K562 (cell line): ENCODE results near the gene CALCOCO2. TPM values are rescaled to one million over a fixed set of nuclear protein-coding genes. Genes with fewer than 3 reads are reported as not detected.
A peak's percentile ranks its signal among the peaks of the same experiment; 100 is the strongest.

ENCODE experiments used
- BCLAF1 ChIP-seq, 2 experiments: fragments of 450-650 bp in 1 of 2; IDR thresholded peaks; 2 replicates each; pipeline ENCODE4 v1.6.1; 2011 to 2017; ENCODE audit warnings: low read depth in 2 of 2, antibody characterized with exemption in 1 of 2, borderline replicate concordance in 1 of 2, low read length in 1 of 2, mild to moderate bottlenecking in 1 of 2, mixed read lengths in 1 of 2; ENCODE audit not compliant: control insufficient read depth in 1 of 2
- CTBP1 ChIP-seq: fragments of 450-650 bp; IDR thresholded peaks from 2 replicates; pipeline ENCODE4 v1.6.1; 2016; ENCODE audit warnings: borderline replicate concordance
- HDAC1 ChIP-seq, 2 experiments: fragments of 450-650 bp; IDR thresholded peaks; 2 replicates each; pipeline ENCODE4 v1.6.1; 2016 to 2017; ENCODE audit warnings: inconsistent platforms in 1 of 2, mild to moderate bottlenecking in 1 of 2, moderate library complexity in 1 of 2
- HMGN3 ChIP-seq: IDR thresholded peaks from 2 replicates; pipeline ENCODE4 v1.6.1; 2011; ENCODE audit warnings: borderline replicate concordance, low read depth, mild to moderate bottlenecking, mixed read lengths, low read length; ENCODE audit not compliant: insufficient read length; ENCODE audit errors: extremely low read depth
- IRF2 ChIP-seq: sonication (generic); formaldehyde crosslinking; IDR thresholded peaks from 2 replicates; pipeline ENCODE4 v1.8.1; 2022; ENCODE audit warnings: mild to moderate bottlenecking, missing genetic modification reagents
- JUND ChIP-seq, 2 experiments: IDR thresholded peaks; 2 replicates in 1 of 2; 3 replicates in 1 of 2; pipeline ENCODE4 v1.6.1; 2011; ENCODE audit warnings: borderline replicate concordance in 2 of 2, low read depth in 2 of 2, low read length in 2 of 2, improper control_type of control experiment in 1 of 2, missing biosample characterization in 1 of 2, missing genetic modification characterization in 1 of 2, missing genetic modification reagents in 1 of 2
- LARP7 ChIP-seq: fragments of 450-650 bp; IDR thresholded peaks from 2 replicates; pipeline ENCODE4 v1.6.1; 2016
- MTA3 ChIP-seq: fragments of 450-650 bp; formaldehyde crosslinking; IDR thresholded peaks from 2 replicates; pipeline ENCODE4 v1.6.1; 2017; ENCODE audit warnings: mild to moderate bottlenecking, borderline replicate concordance
- NCOA6 ChIP-seq: fragments of 450-650 bp; IDR thresholded peaks from 2 replicates; pipeline ENCODE4 v1.6.1; 2017; ENCODE audit warnings: mild to moderate bottlenecking
- NFE2L1 ChIP-seq: fragments of 450-650 bp; IDR thresholded peaks from 2 replicates; pipeline ENCODE4 v1.6.1; 2016; ENCODE audit warnings: missing genetic modification characterization, low read depth, mild to moderate bottlenecking, missing compliant biosample characterization, moderate library complexity, borderline replicate concordance
- PRMT5 ChIP-seq: sonication (generic); formaldehyde crosslinking; IDR thresholded peaks from 2 replicates; pipeline ENCODE4 v1.5.0; 2020; ENCODE audit warnings: missing genetic modification reagents
- TAF7 ChIP-seq: fragments of 450-650 bp; IDR thresholded peaks from 2 replicates; pipeline ENCODE4 v1.6.1; 2016; ENCODE audit warnings: missing genetic modification characterization, missing compliant biosample characterization
- TFAP4 ChIP-seq: sonication (generic); formaldehyde crosslinking; IDR thresholded peaks from 2 replicates; pipeline ENCODE4 v1.8.0; 2022; ENCODE audit warnings: missing genetic modification reagents, mild to moderate bottlenecking, moderate library complexity, borderline replicate concordance
- ZNF398 ChIP-seq: fragments of 250-450 bp; sonication (Bioruptor Pico); IDR thresholded peaks from 2 replicates; pipeline ENCODE4 v1.8.0; 2021; ENCODE audit warnings: moderate library complexity, mild to moderate bottlenecking, inconsistent platforms
- polyA plus RNA-seq, 8 experiments: library from polyadenylated mRNA; depleted of rRNA in 4 of 8; stranded (reverse) in 5 of 8; unstranded in 3 of 8; fragments of >200 nt; fragmentation: Nextera tagmentation in 2 of 8; fragmentation: Illumina TruSeq in 1 of 8; extraction: Ambion mirVana in 2 of 8; extraction: Trizol in 1 of 8; gene quantifications; 2 replicates each; pipeline versions ENCODE4 v1.2.1 to v1.2.3, GENCODE V29; 2011 to 2014; ENCODE audit warnings: inconsistent platforms in 1 of 8, missing spikeins in 1 of 8
- total RNA-seq, 7 experiments: library from RNA; depleted of rRNA in 6 of 7; stranded (reverse); fragments of >200 nt in 6 of 7; fragmentation: Illumina TruSeq in 2 of 7; extraction: Trizol in 2 of 7; gene quantifications; 2 replicates each; pipeline versions ENCODE4 v1.2.1 to v1.2.3, GENCODE V29; 2011 to 2021; ENCODE audit warnings: low replicate concordance in 1 of 7
- TF ChIP-seq, protein P1 (sequence below): fragments of 250-450 bp; sonication (Bioruptor Pico); IDR thresholded peaks from 2 replicates; pipeline ENCODE4 v1.4.0; 2020

The CALCOCO2 gene
- total and polyA plus RNA-seq, 9 of the 15 experiments (the other 6 are each of a cell fraction or from before 2014, with no cell fraction given): 24.1 to 87.3 (median 67.5) TPM

DNA sequence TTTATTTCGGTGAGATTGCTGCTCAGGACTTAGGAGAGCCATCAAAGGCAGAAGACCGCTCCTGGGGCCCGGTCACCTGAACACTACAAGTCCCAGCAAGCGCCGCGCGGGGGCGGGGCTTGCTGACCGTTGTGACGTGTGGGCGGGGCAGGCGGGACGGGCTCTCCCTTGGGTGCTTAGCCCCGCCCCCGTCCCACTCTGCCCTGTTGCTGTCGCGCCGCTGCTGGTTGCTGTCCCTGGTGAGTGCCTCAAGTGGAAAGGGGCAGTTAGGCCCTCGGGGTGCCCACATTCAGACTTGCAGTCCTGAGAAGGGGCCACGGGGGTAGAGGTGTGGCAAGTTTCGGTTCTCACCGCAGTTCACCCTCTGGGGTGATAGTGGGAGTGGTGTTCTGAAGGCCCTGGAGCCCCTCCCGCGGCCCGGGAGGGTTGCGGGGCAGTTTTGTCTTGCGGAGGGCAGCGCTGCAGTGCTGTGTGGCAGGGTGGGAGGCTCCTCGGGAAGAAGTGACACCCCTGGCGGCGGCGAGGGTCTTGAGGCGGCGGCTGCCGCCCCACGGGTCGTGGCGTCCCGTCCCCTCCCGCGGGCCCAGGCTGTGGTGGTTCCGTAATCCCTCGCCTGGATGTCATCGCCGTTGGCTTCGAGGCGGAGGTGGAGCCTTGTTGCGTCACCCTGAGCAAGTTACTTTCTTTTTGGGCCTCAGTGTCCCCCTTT lies at the start of gene CALCOCO2 (continued):
- TF ChIP-seq JUND (IDR thresholded peaks at IDR 0.05; ENCODE audit: borderline replicate concordance, low read depth, low read length) (peak; percentile 77), JUND (tag; IDR thresholded peaks at IDR 0.05; ENCODE audit: borderline replicate concordance, low read depth, low read length) (peak; percentile 74; the same call in 2 of the 3 replicates), TFAP4 (CRISPR knock-in tag) (peak; percentile 76), HMGN3 (peak; percentile 27), TAF7 (tag) (peak; percentile 55), HDAC1 (IDR thresholded peaks at IDR 0.05) (peak in 1 of 2 experiments; percentile 91; a peak in 2 of 4 replicates), NFE2L1 (tag) (no peak), PRMT5 (CRISPR knock-in tag) (no peak), CTBP1 (peak; percentile 58; the same call in 1 of the 2 replicates), IRF2 (CRISPR knock-in tag) (no peak), ZNF398 (CRISPR knock-in tag) (no peak), BCLAF1 (IDR thresholded peaks at IDR 0.05; ENCODE audit: borderline replicate concordance in 1 of 2, control insufficient read depth in 1 of 2, low read depth in 2 of 2, low read length in 1 of 2) (no peak), LARP7 (no peak), NCOA6 (no peak), MTA3 (peak; percentile 87)
- TF ChIP-seq, protein P1, sequence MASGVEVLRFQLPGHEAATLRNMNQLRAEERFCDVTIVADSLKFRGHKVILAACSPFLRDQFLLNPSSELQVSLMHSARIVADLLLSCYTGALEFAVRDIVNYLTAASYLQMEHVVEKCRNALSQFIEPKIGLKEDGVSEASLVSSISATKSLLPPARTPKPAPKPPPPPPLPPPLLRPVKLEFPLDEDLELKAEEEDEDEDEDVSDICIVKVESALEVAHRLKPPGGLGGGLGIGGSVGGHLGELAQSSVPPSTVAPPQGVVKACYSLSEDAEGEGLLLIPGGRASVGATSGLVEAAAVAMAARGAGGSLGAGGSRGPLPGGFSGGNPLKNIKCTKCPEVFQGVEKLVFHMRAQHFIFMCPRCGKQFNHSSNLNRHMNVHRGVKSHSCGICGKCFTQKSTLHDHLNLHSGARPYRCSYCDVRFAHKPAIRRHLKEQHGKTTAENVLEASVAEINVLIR: peak; percentile 58; the same call in 1 of the 2 replicates
